GM21737 (cell line): ENCODE data around the gene SFXN2.
A peak's percentile ranks its signal among the peaks of the same experiment; 100 is the strongest.
"Not testable (repeated sequence)": the region's sequence is repeated elsewhere in the genome, so short reads cannot be mapped to it uniquely, and the experiment has no call there.

Experiments
- ATAC-seq: cut with Tn5 transposase; IDR thresholded peaks from one replicate; pipeline ENCODE4 v1.9.1; 2021; ENCODE audit warnings: mild to moderate bottlenecking, moderate library complexity; ENCODE audit not compliant: unreplicated experiment

Gene SFXN2

DNA sequence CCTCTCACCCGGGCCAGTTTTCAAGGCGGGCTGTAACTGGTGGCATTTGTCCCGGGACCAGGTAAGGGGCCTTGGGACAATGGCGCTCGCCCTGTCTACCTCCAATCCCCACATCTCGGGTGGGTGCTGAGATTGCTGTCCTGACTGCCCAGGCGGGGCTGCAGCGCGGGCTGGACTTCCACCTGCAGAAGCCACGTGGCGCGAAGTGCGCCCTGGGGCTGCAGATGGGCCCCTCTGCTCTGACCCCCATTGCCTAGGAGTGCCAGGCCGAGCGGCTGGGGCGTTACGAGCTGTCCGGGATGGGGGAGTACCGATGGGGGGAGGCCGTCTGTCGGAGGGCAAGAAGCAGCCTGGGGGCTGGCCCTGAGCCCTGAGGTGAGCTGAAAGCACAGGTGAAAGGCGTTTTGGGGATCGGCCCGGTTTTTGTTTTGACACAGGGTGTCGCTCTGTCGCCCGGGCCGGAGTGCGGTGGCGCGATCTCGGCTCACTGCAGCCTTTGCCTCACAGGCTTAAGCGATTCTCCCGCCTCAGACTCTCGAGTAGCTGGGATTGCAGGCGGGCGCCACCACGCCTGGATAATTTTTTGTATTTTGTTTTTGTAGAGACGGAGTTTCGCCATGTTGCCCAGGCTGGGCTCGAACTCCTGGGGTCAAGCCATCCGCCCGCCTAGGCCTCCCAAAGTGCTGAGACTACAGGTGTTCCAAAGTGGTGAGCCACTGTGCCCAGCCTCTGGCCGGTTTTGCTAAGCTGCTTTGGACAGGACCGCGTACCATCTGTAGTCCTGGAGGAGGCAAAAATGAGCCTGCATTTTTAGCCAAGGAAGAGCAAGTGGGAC is at the start of gene SFXN2:
TSS of gene SFXN2 (plus strand) at position 16 of the 835 bp plus-strand sequence. CDS start 12,001 bp downstream, outside the sequence.
- ATAC-seq = peak; percentile 23

- ATAC-seq = no peak
Measured at GRCh38 chr10:102665904-102666509, 48.4 kb upstream of the SFXN2 start.

GRCh38 chr10:102667411-102667810 is 47.0 kb upstream of the SFXN2 start:
- ATAC-seq = not testable (repeated sequence)

GRCh38 chr10:102668326-102669107 is 45.9 kb upstream of the SFXN2 start:
- ATAC-seq = no peak

DNA sequence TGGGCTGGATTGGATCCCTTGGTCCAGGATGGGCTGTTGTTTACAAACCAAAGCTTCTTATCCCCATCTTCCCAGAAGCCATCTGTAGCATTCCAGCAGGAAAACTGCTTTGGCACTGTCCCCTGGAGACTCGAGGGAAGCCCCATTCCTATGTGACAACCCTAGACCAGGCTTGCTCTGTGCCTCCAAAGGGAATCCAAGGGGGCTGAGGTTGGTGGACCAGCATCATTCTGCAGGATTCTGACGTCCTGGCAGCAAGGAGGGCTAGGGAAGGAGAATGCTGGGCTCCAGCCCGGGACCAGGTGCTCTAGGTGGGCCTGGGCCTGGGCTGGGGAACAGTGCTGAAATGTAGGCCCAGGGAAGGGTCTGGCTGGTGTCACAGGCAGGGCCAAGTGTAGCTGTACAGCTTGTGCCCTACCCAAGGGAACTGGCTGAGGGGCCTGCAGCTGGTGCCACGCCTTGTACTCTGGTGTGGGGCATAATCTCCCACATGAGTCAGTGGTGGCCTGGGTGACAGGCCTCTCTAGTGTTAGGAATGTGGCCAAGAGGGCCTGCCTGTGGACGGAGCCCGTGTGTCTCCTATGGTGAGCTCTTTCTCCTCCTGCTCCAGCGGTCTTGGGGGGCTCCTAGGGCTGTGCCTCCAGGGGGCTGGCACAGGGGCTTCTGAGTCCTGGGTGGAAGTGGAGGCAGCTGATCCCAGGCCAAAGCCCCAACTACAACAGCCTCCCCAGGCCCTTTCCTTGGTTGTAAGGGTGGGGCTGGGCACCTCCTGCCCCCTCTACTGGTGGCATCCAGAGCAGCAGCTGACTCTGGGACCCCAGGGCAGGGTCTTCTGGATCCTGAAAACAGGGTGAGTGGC is 45.0 kb upstream of the SFXN2 start:
- ATAC-seq = no peak

- ATAC-seq = no peak
Measured at GRCh38 chr10:102670065-102670670, 44.3 kb upstream of the SFXN2 start.

GRCh38 chr10:102670871-102671434 is 43.5 kb upstream of the SFXN2 start:
- ATAC-seq = no peak

- no peak for ATAC-seq
Measured at GRCh38 chr10:102673236-102673818, 41.1 kb upstream of the SFXN2 start.

GRCh38 chr10:102673819-102674511 is 40.5 kb upstream of the SFXN2 start:
- ATAC-seq = no peak

- no peak for ATAC-seq
Measured at GRCh38 chr10:102674566-102674965, 39.9 kb upstream of the SFXN2 start.

GRCh38 chr10:102675011-102675665 is 39.3 kb upstream of the SFXN2 start:
- ATAC-seq = no peak

DNA sequence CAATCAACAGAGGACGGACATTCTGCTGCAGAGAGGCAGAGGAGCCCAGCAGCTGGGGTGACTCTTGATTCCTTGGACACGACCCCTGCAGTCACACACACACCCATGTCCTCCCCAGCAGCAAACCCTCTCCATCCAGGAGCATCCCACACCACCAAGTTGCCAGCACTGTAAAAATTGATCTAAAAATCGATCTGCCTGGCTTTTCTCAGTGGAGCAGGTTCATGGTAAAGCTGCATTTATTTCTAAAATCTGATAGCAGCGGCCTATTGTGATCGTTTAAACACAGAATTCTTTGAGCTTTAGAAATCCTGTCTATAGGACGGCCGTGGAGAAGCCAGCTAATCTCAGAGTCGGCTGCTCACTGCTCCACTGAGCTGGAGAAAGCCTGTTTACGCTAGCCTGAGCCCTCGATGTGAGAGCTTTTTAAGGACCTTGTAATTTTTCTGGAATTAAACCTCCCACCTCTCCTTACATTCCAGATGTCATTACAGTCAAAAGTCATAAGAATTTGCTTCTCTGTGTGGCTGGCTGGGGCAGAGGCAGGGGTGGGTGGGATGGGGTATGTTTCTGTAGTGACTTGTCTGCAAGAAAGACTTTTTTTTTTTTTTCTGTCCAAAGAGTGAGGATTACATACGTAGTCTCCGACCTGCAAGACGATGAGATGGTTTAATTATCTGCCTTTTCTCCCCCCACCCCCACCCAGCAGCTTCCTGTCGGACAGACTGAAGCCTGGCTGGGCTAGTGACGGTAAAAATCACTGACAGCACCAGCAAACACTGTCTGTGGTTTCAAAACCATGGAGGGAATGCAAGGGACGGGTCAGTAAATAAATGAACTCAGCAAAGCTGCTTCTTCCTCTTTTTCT is 38.5 kb upstream of the SFXN2 start:
- no peak for ATAC-seq

GRCh38 chr10:102676534-102677315 is 37.7 kb upstream of the SFXN2 start:
- no peak for ATAC-seq

DNA sequence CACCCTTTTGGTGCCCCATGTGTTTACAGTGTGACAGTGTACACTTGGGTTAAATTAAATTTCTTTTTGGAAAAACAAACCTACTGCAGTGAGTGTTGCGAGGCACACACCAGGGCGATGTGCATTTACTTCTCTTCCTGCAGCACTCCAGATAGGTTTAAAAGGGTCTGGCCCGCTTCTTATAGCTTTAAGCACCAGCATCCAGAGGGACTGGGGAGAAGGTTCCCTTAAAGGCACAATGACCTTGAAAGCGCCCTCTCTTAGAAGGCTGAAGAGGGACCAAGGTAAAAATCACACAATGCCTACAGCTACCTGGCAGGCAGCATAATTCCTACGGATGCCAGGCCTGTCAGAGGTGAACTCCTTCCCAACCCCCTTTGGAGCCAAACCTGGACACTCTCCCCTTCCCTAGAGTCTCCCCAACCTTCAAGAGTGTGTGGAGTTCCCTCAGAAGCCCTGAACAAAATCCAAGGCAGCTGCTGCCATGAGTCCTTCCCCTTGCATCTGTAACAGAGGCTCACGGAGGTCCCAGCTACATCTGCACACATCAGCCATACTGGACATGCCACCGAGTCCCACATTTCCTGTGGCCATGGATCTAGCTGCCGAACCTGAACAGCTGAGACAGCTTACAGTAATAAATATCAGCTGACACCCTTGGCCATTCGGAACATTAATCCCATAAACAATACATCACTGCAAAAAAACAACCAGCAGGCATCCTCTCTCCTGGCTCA is 36.9 kb upstream of the SFXN2 start:
- no peak for ATAC-seq

DNA sequence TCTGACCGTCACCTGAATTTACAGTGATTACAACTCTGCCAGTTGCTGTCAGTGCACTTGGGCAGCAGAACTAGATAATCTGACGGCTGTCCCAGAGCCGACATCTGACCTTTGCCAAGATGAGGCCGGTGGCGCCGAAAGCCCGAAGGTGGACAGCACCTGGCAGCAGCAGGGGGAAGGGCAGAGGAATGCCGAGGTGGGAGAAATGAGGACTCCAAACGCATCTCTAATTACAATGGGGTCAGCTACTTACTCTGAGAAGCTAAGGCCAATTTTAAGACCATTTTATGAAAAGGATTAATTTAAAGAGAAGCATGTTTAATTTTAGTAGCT is 36.4 kb upstream of the SFXN2 start:
- no peak for ATAC-seq

GRCh38 chr10:102678842-102679289 is 35.6 kb upstream of the SFXN2 start:
- ATAC-seq = no peak
